HepG2 (cell line): ENCODE measurements around the gene LIME1. TPM values are rescaled to one million over a fixed set of nuclear protein-coding genes. Genes with fewer than 3 reads are reported as not detected.

Experiments used
- CBFB ChIP-seq: sonication (generic); formaldehyde crosslinking; IDR thresholded peaks from 2 replicates; pipeline ENCODE4 v1.4.0; 2020; ENCODE audit warnings: missing genetic modification reagents
- CHD4 ChIP-seq: fragments of 200-600 bp; sonication (generic); IDR thresholded peaks from 2 replicates; pipeline ENCODE4 v1.7.0; 2017; ENCODE audit warnings: mild to moderate bottlenecking, low read length, borderline replicate concordance
- DPF2 ChIP-seq: sonication (generic); formaldehyde crosslinking; IDR thresholded peaks from 2 replicates; pipeline ENCODE4 v1.4.0; 2020; ENCODE audit warnings: mild to moderate bottlenecking, low read depth, missing genetic modification reagents, borderline replicate concordance
- ELF1 ChIP-seq: sonication (generic); formaldehyde crosslinking; IDR thresholded peaks from 2 replicates; pipeline ENCODE4 v1.4.0; 2020; ENCODE audit warnings: missing genetic modification reagents
- FOXJ3 ChIP-seq: sonication (generic); formaldehyde crosslinking; IDR thresholded peaks from 2 replicates; pipeline ENCODE4 v1.4.0; 2020; ENCODE audit warnings: missing genetic modification reagents, mild to moderate bottlenecking, borderline replicate concordance
- HBP1 ChIP-seq: IDR thresholded peaks from 2 replicates; pipeline ENCODE4 v1.6.1; 2016; ENCODE audit warnings: low read depth, control low read depth
- KLF15 ChIP-seq: sonication (generic); formaldehyde crosslinking; IDR thresholded peaks from 2 replicates; pipeline ENCODE4 v1.8.1; 2023; ENCODE audit warnings: borderline replicate concordance, mild to moderate bottlenecking, inconsistent platforms, missing genetic modification reagents, mixed read lengths
- LRRFIP1 ChIP-seq: sonication (generic); formaldehyde crosslinking; conservative IDR thresholded peaks from 2 replicates; pipeline ENCODE4 v1.4.0; 2020; ENCODE audit warnings: missing genetic modification reagents
- NKX3-1 ChIP-seq: sonication (generic); formaldehyde crosslinking; IDR thresholded peaks from 2 replicates; pipeline ENCODE4 v1.5.0; 2020; ENCODE audit warnings: missing genetic modification reagents
- POLR2AphosphoS2 ChIP-seq: IDR thresholded peaks from 2 replicates; pipeline ENCODE4 v1.6.1; 2011; ENCODE audit warnings: low read depth, low read length, improper control_type of control experiment
- TAF15 ChIP-seq: fragments of 200-400 bp; formaldehyde crosslinking; IDR thresholded peaks from one replicate; pipeline ENCODE4 v1.6.1; 2018; ENCODE audit warnings: mild to moderate bottlenecking, low read depth, low read length; ENCODE audit not compliant: poor library complexity, severe bottlenecking
- ZFP41 ChIP-seq: sonication (generic); formaldehyde crosslinking; IDR thresholded peaks from 2 replicates; pipeline ENCODE4 v1.4.0; 2020; ENCODE audit warnings: mild to moderate bottlenecking, missing genetic modification reagents, borderline replicate concordance
- ZMYM3 ChIP-seq: sonication (generic); formaldehyde crosslinking; IDR thresholded peaks from 2 replicates; pipeline ENCODE4 v1.5.1; 2020; ENCODE audit warnings: mild to moderate bottlenecking, missing genetic modification reagents
- ZNF143 ChIP-seq: sonication (generic); formaldehyde crosslinking; IDR thresholded peaks from 2 replicates; pipeline ENCODE4 v1.4.0; 2020; ENCODE audit warnings: missing genetic modification reagents
- ZNF276 ChIP-seq: sonication (generic); formaldehyde crosslinking; IDR thresholded peaks from 2 replicates; pipeline ENCODE4 v1.4.0; 2020; ENCODE audit warnings: mild to moderate bottlenecking, low read depth, missing genetic modification reagents
- ZNF33A ChIP-seq: sonication (generic); formaldehyde crosslinking; IDR thresholded peaks from 2 replicates; pipeline ENCODE4 v1.5.1; 2020; ENCODE audit warnings: missing genetic modification reagents, mild to moderate bottlenecking, moderate library complexity, borderline replicate concordance
- ZNF556 ChIP-seq: sonication (generic); formaldehyde crosslinking; IDR thresholded peaks from 2 replicates; pipeline ENCODE4 v1.4.0; 2020; ENCODE audit warnings: mild to moderate bottlenecking, missing genetic modification reagents, borderline replicate concordance
- ZNF605 ChIP-seq: sonication (generic); formaldehyde crosslinking; IDR thresholded peaks from 2 replicates; pipeline ENCODE4 v1.8.0; 2022; ENCODE audit warnings: mild to moderate bottlenecking, missing genetic modification reagents
- ZNF83 ChIP-seq: sonication (generic); formaldehyde crosslinking; IDR thresholded peaks from 2 replicates; pipeline ENCODE4 v1.4.0; 2020; ENCODE audit warnings: missing genetic modification reagents, mild to moderate bottlenecking, borderline replicate concordance
- ZSCAN30 ChIP-seq: sonication (generic); formaldehyde crosslinking; IDR thresholded peaks from 2 replicates; pipeline ENCODE4 v1.5.0; 2020; ENCODE audit warnings: mild to moderate bottlenecking, missing genetic modification reagents
- polyA plus RNA-seq, 8 experiments: library from polyadenylated mRNA; depleted of rRNA in 3 of 8; stranded (reverse) in 7 of 8; unstranded in 1 of 8; fragments of >200 nt; fragmentation: Illumina TruSeq in 4 of 8; extraction: Trizol in 4 of 8; gene quantifications; 2 replicates each; pipeline versions ENCODE4 v1.2.1 to v1.2.3, GENCODE V29; 2011 to 2016; ENCODE audit warnings: low read depth in 4 of 8, missing spikeins in 1 of 8, mixed read lengths in 1 of 8; ENCODE audit not compliant: insufficient read depth in 1 of 8
- total RNA-seq, 5 experiments: library from RNA; depleted of rRNA; stranded (reverse); fragments of >200 nt; fragmentation: Illumina TruSeq; extraction: Trizol; gene quantifications; 2 replicates each; pipeline ENCODE4 v1.2.3, GENCODE V29; 2016; ENCODE audit warnings: low read depth in 1 of 5

Gene LIME1
- total and polyA plus RNA-seq, 2 of the 13 experiments (the other 11 are each of a cell fraction or from before 2014, with no cell fraction given), result 13.0 to 61.5 TPM

- TF ChIP-seq ZFP41 (CRISPR knock-in tag) (no peak), ZSCAN30 (CRISPR knock-in tag) (no peak), ZNF83 (CRISPR knock-in tag) (no peak), HBP1 (CRISPR knock-in tag) (no peak), LRRFIP1 (CRISPR knock-in tag) (no peak), ZNF605 (CRISPR knock-in tag) (no peak), CBFB (CRISPR knock-in tag) (no peak), TAF15 (peak; percentile 79), DPF2 (CRISPR knock-in tag) (no peak), FOXJ3 (CRISPR knock-in tag) (no peak), ZNF143 (no peak; the same call in 1 of the 2 replicates), ZNF33A (CRISPR knock-in tag) (no peak), KLF15 (CRISPR knock-in tag) (no peak), NKX3-1 (CRISPR knock-in tag) (no peak), ZMYM3 (0 out of 2 replicates have a peak, but pooled peaks have one; percentile 10), ZNF276 (CRISPR knock-in tag) (0 out of 2 replicates have a peak, but pooled peaks have one; percentile 45), CHD4 (no peak), ELF1 (CRISPR knock-in tag) (no peak), POLR2AphosphoS2 (no peak), ZNF556 (no peak)
Measured at GRCh38 chr20:63734946-63735858, 1.3 kb upstream of the LIME1 start (continued).
